Measurements from ENCODE around the gene VAMP5.
"Not testable (repeated sequence)": the region's sequence is repeated elsewhere in the genome, so short reads cannot be mapped to it uniquely, and the experiment has no call there.

The VAMP5 gene

GRCh38 chr2:85584857-85585780 lies 888 bp downstream of the VAMP5 start:
- no peak for DNase-seq (ENCODE audit: low spot score)

- no peak for DNase-seq (ENCODE audit: low spot score)
Measured at GRCh38 chr2:85585781-85586105, 1.5 kb downstream of the VAMP5 start.

GRCh38 chr2:85588236-85588635 lies 4.0 kb downstream of the VAMP5 start:
- DNase-seq (ENCODE audit: low spot score), result no peak

- no peak for DNase-seq (ENCODE audit: low spot score)
Measured at GRCh38 chr2:85588645-85589044, 4.4 kb downstream of the VAMP5 start.

GRCh38 chr2:85589181-85589580 lies 5.0 kb downstream of the VAMP5 start:
- DNase-seq (ENCODE audit: low spot score), result no peak

GRCh38 chr2:85589982-85590791 lies 6.0 kb downstream of the VAMP5 start:
- peak; percentile 62 for DNase-seq (ENCODE audit: low spot score)

- DNase-seq (ENCODE audit: low spot score), result no peak
Measured at GRCh38 chr2:85590950-85591349, 6.7 kb downstream of the VAMP5 start.

- DNase-seq (ENCODE audit: low spot score), result no peak
Measured at GRCh38 chr2:85591563-85591962, 7.3 kb downstream of the VAMP5 start.

- not testable (repeated sequence) for DNase-seq (ENCODE audit: low spot score)
Measured at GRCh38 chr2:85592299-85592698, 8.1 kb downstream of the VAMP5 start.

GRCh38 chr2:85593023-85593422 lies 8.8 kb downstream of the VAMP5 start:
- no peak for DNase-seq (ENCODE audit: low spot score)

- DNase-seq (ENCODE audit: low spot score), result no peak
Measured at GRCh38 chr2:85594715-85595300, 10.6 kb downstream of the VAMP5 start.

GRCh38 chr2:85595301-85596025 lies 11.2 kb downstream of the VAMP5 start, which contains the start of gene RNF181:
Gene RNF181, plus strand, starts transcription at chr2:85595745. Its CDS starts 19 bp downstream, at chr2:85595764.
- peak; percentile 99 for DNase-seq (ENCODE audit: low spot score)

GRCh38 chr2:85596026-85596333 lies 11.7 kb downstream of the VAMP5 start:
- DNase-seq (ENCODE audit: low spot score), result no peak

GRCh38 chr2:85596486-85597143 lies 12.4 kb downstream of the VAMP5 start:
- DNase-seq (ENCODE audit: low spot score), result no peak

GRCh38 chr2:85597241-85597640 lies 13.0 kb downstream of the VAMP5 start:
- no peak for DNase-seq (ENCODE audit: low spot score)

GRCh38 chr2:85598594-85599340 lies 14.5 kb downstream of the VAMP5 start:
- no peak for DNase-seq (ENCODE audit: low spot score)

GRCh38 chr2:85599468-85600234 lies 15.4 kb downstream of the VAMP5 start:
- DNase-seq (ENCODE audit: low spot score), result no peak

- DNase-seq (ENCODE audit: low spot score), result no peak
Measured at GRCh38 chr2:85600235-85600575, 16.0 kb downstream of the VAMP5 start.

- DNase-seq (ENCODE audit: low spot score), result no peak
Measured at GRCh38 chr2:85600951-85601770, 16.9 kb downstream of the VAMP5 start.
